ENCODE data around the gene SLC47A2. TPM values are rescaled to one million over a fixed set of nuclear protein-coding genes. Genes with fewer than 3 reads are reported as not detected.

Gene SLC47A2
- polyA plus RNA-seq, 1 donor from 2014 or later = not detected

GRCh38 chr17:19676896-19677295 lies 39.5 kb downstream of the SLC47A2 start:
- no peak overlapping the region for H3K4me3 ChIP-seq (ENCODE audit: low read length)
- H3K9me2 ChIP-seq (ENCODE audit: insufficient read depth, low read length) = no peaks in the 10 kb centered on the region
- H3F3A ChIP-seq (ENCODE audit: insufficient read depth, low read length, poor library complexity, severe bottlenecking) = no peaks in the 10 kb centered on the region
- H3K4me2 ChIP-seq (ENCODE audit: low read length) = no peak overlapping the region
- no peak overlapping the region for H3K27ac ChIP-seq (ENCODE audit: low read length)
- H3K27me3 ChIP-seq (ENCODE audit: insufficient read depth, low read depth, low read length) = no peaks in the 10 kb centered on the region
- TF ChIP-seq MXI1 (conservative IDR thresholded peaks at IDR 0.05; ENCODE audit: poor library complexity, severe bottlenecking) = no peak
- H3K9ac ChIP-seq (ENCODE audit: low read length) = no peak overlapping the region
- H2AFZ ChIP-seq (ENCODE audit: low read depth, low read length) = no peak overlapping the region
- no peaks in the 10 kb centered on the region for H3K79me2 ChIP-seq (replicated peaks; ENCODE audit: insufficient read depth, low read length)
- peaks cover 5% of the 10 kb centered on the region for H3K36me3 ChIP-seq (ENCODE audit: insufficient read depth, low read length)
- no peaks in the 10 kb centered on the region for H4K20me1 ChIP-seq (ENCODE audit: insufficient read depth)
- no peaks in the 10 kb centered on the region for H3K9me3 ChIP-seq (ENCODE audit: low read length)

DNA sequence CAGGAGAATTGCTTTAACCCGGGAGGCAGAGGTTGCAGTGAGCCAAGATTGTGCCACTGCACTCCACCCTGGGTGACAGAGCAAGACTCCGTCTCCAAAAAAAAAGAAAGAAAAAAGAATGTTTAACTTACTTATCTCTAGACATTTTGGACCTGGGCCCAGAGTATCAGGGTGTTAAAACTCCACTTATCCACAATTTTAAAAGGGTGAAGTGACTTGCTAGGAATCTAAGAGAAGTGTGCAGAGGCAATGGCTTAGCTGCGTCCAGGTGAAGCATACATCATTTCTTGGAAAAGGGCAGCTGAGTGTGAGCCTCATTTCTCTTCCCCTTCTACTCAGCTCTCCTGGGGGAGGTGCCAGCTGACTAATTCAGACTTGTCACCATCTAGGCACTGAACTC lies 42.8 kb downstream of the SLC47A2 start:
- no peak overlapping the region for H2AFZ ChIP-seq (ENCODE audit: low read depth, low read length)
- H3K9me2 ChIP-seq (ENCODE audit: insufficient read depth, low read length) = no peaks in the 10 kb centered on the region
- no peak overlapping the region for H3K9ac ChIP-seq (ENCODE audit: low read length)
- no peaks in the 10 kb centered on the region for H3K27me3 ChIP-seq (ENCODE audit: insufficient read depth, low read depth, low read length)
- no peaks in the 10 kb centered on the region for H3K9me3 ChIP-seq (ENCODE audit: low read length)
- H3K4me2 ChIP-seq (ENCODE audit: low read length) = no peak overlapping the region
- TF ChIP-seq, protein P1, sequence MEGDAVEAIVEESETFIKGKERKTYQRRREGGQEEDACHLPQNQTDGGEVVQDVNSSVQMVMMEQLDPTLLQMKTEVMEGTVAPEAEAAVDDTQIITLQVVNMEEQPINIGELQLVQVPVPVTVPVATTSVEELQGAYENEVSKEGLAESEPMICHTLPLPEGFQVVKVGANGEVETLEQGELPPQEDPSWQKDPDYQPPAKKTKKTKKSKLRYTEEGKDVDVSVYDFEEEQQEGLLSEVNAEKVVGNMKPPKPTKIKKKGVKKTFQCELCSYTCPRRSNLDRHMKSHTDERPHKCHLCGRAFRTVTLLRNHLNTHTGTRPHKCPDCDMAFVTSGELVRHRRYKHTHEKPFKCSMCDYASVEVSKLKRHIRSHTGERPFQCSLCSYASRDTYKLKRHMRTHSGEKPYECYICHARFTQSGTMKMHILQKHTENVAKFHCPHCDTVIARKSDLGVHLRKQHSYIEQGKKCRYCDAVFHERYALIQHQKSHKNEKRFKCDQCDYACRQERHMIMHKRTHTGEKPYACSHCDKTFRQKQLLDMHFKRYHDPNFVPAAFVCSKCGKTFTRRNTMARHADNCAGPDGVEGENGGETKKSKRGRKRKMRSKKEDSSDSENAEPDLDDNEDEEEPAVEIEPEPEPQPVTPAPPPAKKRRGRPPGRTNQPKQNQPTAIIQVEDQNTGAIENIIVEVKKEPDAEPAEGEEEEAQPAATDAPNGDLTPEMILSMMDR (IDR thresholded peaks at IDR 0.05; ENCODE audit: poor library complexity, severe bottlenecking) = no peak
- TF ChIP-seq SMC3 (conservative IDR thresholded peaks at IDR 0.05; ENCODE audit: poor library complexity) (no peak), POLR2AphosphoS5 (IDR thresholded peaks at IDR 0.05) (no peak), EP300 (conservative IDR thresholded peaks at IDR 0.05; ENCODE audit: poor library complexity, severe bottlenecking) (no peak), MXI1 (conservative IDR thresholded peaks at IDR 0.05; ENCODE audit: poor library complexity, severe bottlenecking) (no peak), RAD21 (conservative IDR thresholded peaks at IDR 0.05) (no peak), REST (IDR thresholded peaks at IDR 0.05; ENCODE audit: borderline replicate concordance) (no peak), EZH2 (IDR thresholded peaks at IDR 0.05; ENCODE audit: borderline replicate concordance, insufficient read depth, low read length, poor library complexity, severe bottlenecking) (no peak), TAF1 (IDR thresholded peaks at IDR 0.05; ENCODE audit: low read depth) (no peak)
- no peak overlapping the region for H3K4me3 ChIP-seq (ENCODE audit: low read length)
- peaks cover 5% of the 10 kb centered on the region for H3K36me3 ChIP-seq (ENCODE audit: insufficient read depth, low read length)
- no peaks in the 10 kb centered on the region for H3K79me2 ChIP-seq (replicated peaks; ENCODE audit: insufficient read depth, low read length)
- H4K20me1 ChIP-seq (ENCODE audit: insufficient read depth) = no peaks in the 10 kb centered on the region
- no peak overlapping the region for H3K27ac ChIP-seq (ENCODE audit: low read length)
- H3F3A ChIP-seq (ENCODE audit: insufficient read depth, low read length, poor library complexity, severe bottlenecking) = no peaks in the 10 kb centered on the region
